NK-92 treated with Interleukin-12 subunit alpha and Interleukin-12 subunit beta, amount 100 ng/mL, for 24 hours (cell line): ENCODE data around the gene TMEM243.
"Not testable (repeated sequence)": the region's sequence is repeated elsewhere in the genome, so short reads cannot be mapped to it uniquely, and the experiment has no call there.

Experiments used
- DNase-seq: peaks from one replicate; lab custom pipeline; 2025; lab: John Stamatoyannopoulos, UW

Gene TMEM243

GRCh38 chr7:87212498-87212897, 7.0 kb downstream of the TMEM243 start:
- DNase-seq: no peak

GRCh38 chr7:87210506-87210905, 9.0 kb downstream of the TMEM243 start:
- no peak for DNase-seq

- no peak for DNase-seq
Measured at GRCh38 chr7:87209295-87209924, 10.1 kb downstream of the TMEM243 start.

- DNase-seq: no peak
Measured at GRCh38 chr7:87206361-87206760, 13.2 kb downstream of the TMEM243 start.

GRCh38 chr7:87205701-87206100, 13.8 kb downstream of the TMEM243 start:
- DNase-seq: not testable (repeated sequence)

GRCh38 chr7:87204933-87205332, 14.6 kb downstream of the TMEM243 start:
- DNase-seq: no peak

- not testable (repeated sequence) for DNase-seq
Measured at GRCh38 chr7:87203929-87204328, 15.6 kb downstream of the TMEM243 start.

- no peak for DNase-seq
Measured at GRCh38 chr7:87202705-87203104, 16.8 kb downstream of the TMEM243 start.

- no peak for DNase-seq
Measured at GRCh38 chr7:87202208-87202607, 17.3 kb downstream of the TMEM243 start.

- DNase-seq: no peak
Measured at GRCh38 chr7:87199700-87200450, 19.7 kb downstream of the TMEM243 start.

GRCh38 chr7:87199241-87199640, 20.3 kb downstream of the TMEM243 start:
- DNase-seq: no peak

GRCh38 chr7:87193912-87194311, 25.6 kb downstream of the TMEM243 start:
- DNase-seq: no peak

GRCh38 chr7:87192784-87193487, 26.6 kb downstream of the TMEM243 start:
- no peak for DNase-seq

- no peak for DNase-seq
Measured at GRCh38 chr7:87190783-87191182, 28.7 kb downstream of the TMEM243 start.

- no peak for DNase-seq
Measured at GRCh38 chr7:87188930-87189329, 30.6 kb downstream of the TMEM243 start.

- DNase-seq: no peak
Measured at GRCh38 chr7:87187120-87187519, 32.4 kb downstream of the TMEM243 start.

GRCh38 chr7:87179180-87179579, 40.4 kb downstream of the TMEM243 start:
- no peak for DNase-seq

- DNase-seq: no peak
Measured at GRCh38 chr7:87178320-87178719, 41.2 kb downstream of the TMEM243 start.

- no peak for DNase-seq
Measured at GRCh38 chr7:87173471-87173870, 46.1 kb downstream of the TMEM243 start.

GRCh38 chr7:87171282-87171934, 48.1 kb downstream of the TMEM243 start:
- no peak for DNase-seq

- DNase-seq: no peak
Measured at GRCh38 chr7:87170828-87171227, 48.7 kb downstream of the TMEM243 start.

GRCh38 chr7:87164433-87164832, 55.1 kb downstream of the TMEM243 start:
- no peak for DNase-seq

- DNase-seq: no peak
Measured at GRCh38 chr7:87159538-87159937, 60.0 kb downstream of the TMEM243 start.
